IMR-90 (cell line): ENCODE data around the gene RGS9BP. TPM values are rescaled to one million over a fixed set of nuclear protein-coding genes. Genes with fewer than 3 reads are reported as not detected.

Source experiments
- ATAC-seq: fragments of 200-7000 bp; cut with Tn5 transposase; 2 replicates; pipeline ENCODE4 v1.9.1; 2020; ENCODE audit warnings: low read depth, mild to moderate bottlenecking, moderate library complexity
- BruUV-seq: library from RNA; stranded (reverse); fragments of 400-500 nt; replicated peaks from 2 replicates; lab custom pipeline; 2021; lab: Mats Ljungman, UMichigan
- CTCF ChIA-PET: fragments of 300-600 bp; formaldehyde crosslinking; extraction: SDS; loops from one replicate; lab custom pipeline; 2021; ENCODE audit warnings: antibody characterized with exemption; lab: Yijun Ruan, JAX
- POLR2A ChIA-PET: fragments of 300-600 bp; sonication (Branson Sonifier 250); formaldehyde crosslinking; loops from one replicate; lab custom pipeline; 2022; ENCODE audit warnings: antibody characterized with exemption; ENCODE audit not compliant: unreplicated experiment; lab: Charles Lee
- DNase-seq: peaks from one replicate; pipeline ENCODE4 v3.0.0; 2013
- H2AFZ ChIP-seq: replicated peaks from 2 replicates; pipeline ENCODE3; 2013; ENCODE audit warnings: low read length, mild to moderate bottlenecking; ENCODE audit not compliant: poor library complexity
- H2AK5ac ChIP-seq: 2 replicates; pipeline ENCODE4 v1.6.1; 2013; ENCODE audit warnings: low read depth, low read length, inconsistent platforms
- H2AK9ac ChIP-seq: replicated peaks from 2 replicates; pipeline ENCODE3; 2013; ENCODE audit warnings: mild to moderate bottlenecking, low read depth, low read length, moderate library complexity; ENCODE audit not compliant: poor library complexity
- H2BK120ac ChIP-seq: 2 replicates; pipeline ENCODE4 v1.6.1; 2013; ENCODE audit warnings: low read depth, low read length, inconsistent platforms
- H2BK15ac ChIP-seq: 3 replicates; pipeline ENCODE4 v1.6.1; 2013; ENCODE audit warnings: low read depth, low read length, inconsistent platforms
- H2BK20ac ChIP-seq: 2 replicates; pipeline ENCODE4 v1.6.1; 2013; ENCODE audit warnings: low read depth, mild to moderate bottlenecking, inconsistent platforms, low read length, moderate library complexity
- H2BK5ac ChIP-seq: 2 replicates; pipeline ENCODE4 v1.6.1; 2013; ENCODE audit warnings: mild to moderate bottlenecking, low read depth, low read length, inconsistent platforms; ENCODE audit not compliant: poor library complexity, severe bottlenecking
- H3K14ac ChIP-seq: replicated peaks from 2 replicates; pipeline ENCODE4 v1.6.1; 2013; ENCODE audit warnings: low read depth, low read length, inconsistent platforms
- H3K18ac ChIP-seq: 2 replicates; pipeline ENCODE4 v1.6.1; 2013; ENCODE audit warnings: low read depth, low read length, control low read depth
- H3K23ac ChIP-seq: 2 replicates; pipeline ENCODE4 v1.6.1; 2013; ENCODE audit warnings: low read depth, low read length, inconsistent platforms
- H3K27ac ChIP-seq: 2 replicates; pipeline ENCODE4 v1.5.1; 2013; ENCODE audit warnings: mild to moderate bottlenecking, control low read depth, low read length; ENCODE audit not compliant: insufficient read depth
- H3K27me3 ChIP-seq: 2 replicates; pipeline ENCODE4 v1.6.1; 2013; ENCODE audit warnings: low read length; ENCODE audit not compliant: control insufficient read depth, insufficient read depth
- H3K36me3 ChIP-seq: 2 replicates; pipeline ENCODE4 v1.6.1; 2013; ENCODE audit warnings: low read length, mixed read lengths; ENCODE audit not compliant: control insufficient read depth, insufficient read depth
- H3K4ac ChIP-seq: 2 replicates; pipeline ENCODE4 v1.6.1; 2013; ENCODE audit warnings: low read depth, low read length, inconsistent platforms
- H3K4me1 ChIP-seq: 2 replicates; pipeline ENCODE4 v1.6.1; 2013; ENCODE audit warnings: low read length, mixed read lengths; ENCODE audit not compliant: control insufficient read depth, insufficient read depth
- H3K4me2 ChIP-seq: 2 replicates; pipeline ENCODE4 v1.6.1; 2013; ENCODE audit warnings: low read depth, mild to moderate bottlenecking, control low read depth, low read length, moderate library complexity
- H3K4me3 ChIP-seq: 2 replicates; pipeline ENCODE4 v1.5.1; 2013; ENCODE audit warnings: low read depth, mild to moderate bottlenecking, control low read depth, low read length, moderate library complexity; ENCODE audit not compliant: insufficient read depth
- H3K56ac ChIP-seq: 2 replicates; pipeline ENCODE4 v1.6.1; 2013; ENCODE audit warnings: low read length, inconsistent platforms; ENCODE audit not compliant: insufficient read depth; ENCODE audit errors: extremely low read depth
- H3K79me1 ChIP-seq, 2 experiments: 2 replicates each; pipeline ENCODE4 v1.6.1; 2013; ENCODE audit warnings: low read length in 2 of 2, inconsistent platforms in 1 of 2, low read depth in 1 of 2
- H3K9ac ChIP-seq: 2 replicates; pipeline ENCODE4 v1.6.1; 2013; ENCODE audit warnings: low read depth, low read length, control low read depth
- H3K9me1 ChIP-seq: 2 replicates; pipeline ENCODE4 v1.6.1; 2013; ENCODE audit warnings: low read length, inconsistent platforms; ENCODE audit not compliant: insufficient read depth
- H3K9me3 ChIP-seq: 2 replicates; pipeline ENCODE4 v1.6.1; 2013; ENCODE audit warnings: low read length; ENCODE audit not compliant: control insufficient read depth, insufficient read depth
- H4K20me1 ChIP-seq: 2 replicates; pipeline ENCODE4 v1.6.1; 2013; ENCODE audit warnings: low read length, inconsistent platforms; ENCODE audit not compliant: insufficient read depth
- H4K5ac ChIP-seq: 2 replicates; pipeline ENCODE4 v1.6.1; 2013; ENCODE audit warnings: mild to moderate bottlenecking, low read depth, low read length, control low read depth
- H4K8ac ChIP-seq, 2 experiments: 2 replicates each; pipeline ENCODE4 v1.6.1; 2013; ENCODE audit warnings: low read depth in 2 of 2, low read length in 2 of 2, control low read depth in 1 of 2, inconsistent platforms in 1 of 2
- H4K91ac ChIP-seq: 2 replicates; pipeline ENCODE4 v1.6.1; 2013; ENCODE audit warnings: low read depth, low read length, inconsistent platforms; ENCODE audit not compliant: insufficient read depth
- BHLHE40 ChIP-seq: fragments of 150-350 bp; IDR thresholded peaks from 2 replicates; pipeline ENCODE4 v1.6.1; 2016; ENCODE audit warnings: mild to moderate bottlenecking, low read depth, low read length
- CEBPB ChIP-seq: IDR thresholded peaks from 2 replicates; pipeline ENCODE4 v1.6.1; 2012; ENCODE audit warnings: low read depth, low read length, improper control_type of control experiment
- FOS ChIP-seq: fragments of 150-350 bp; IDR thresholded peaks from 2 replicates; pipeline ENCODE4 v1.6.1; 2016; ENCODE audit warnings: low read depth, low read length
- MAFK ChIP-seq: IDR thresholded peaks from 2 replicates; pipeline ENCODE4 v1.6.1; 2012; ENCODE audit warnings: low read depth, low read length, improper control_type of control experiment
- MAZ ChIP-seq: IDR thresholded peaks from 2 replicates; pipeline ENCODE4 v1.6.1; 2012; ENCODE audit warnings: low read depth, mild to moderate bottlenecking, low read length, improper control_type of control experiment, moderate library complexity, borderline replicate concordance
- MXI1 ChIP-seq: IDR thresholded peaks from 2 replicates; pipeline ENCODE4 v1.6.1; 2012; ENCODE audit warnings: low read depth, mild to moderate bottlenecking, low read length, moderate library complexity, borderline replicate concordance
- NFE2L2 ChIP-seq: fragments of 150-350 bp; IDR thresholded peaks from 2 replicates; pipeline ENCODE4 v1.6.1; 2016; ENCODE audit warnings: low read depth, mild to moderate bottlenecking, low read length
- POLR2A ChIP-seq: IDR thresholded peaks from 2 replicates; pipeline ENCODE4 v1.6.1; 2012; ENCODE audit warnings: mild to moderate bottlenecking, low read depth, low read length
- RAD21 ChIP-seq: IDR thresholded peaks from 2 replicates; pipeline ENCODE4 v1.6.1; 2012; ENCODE audit warnings: low read length, improper control_type of control experiment
- RCOR1 ChIP-seq: IDR thresholded peaks from 2 replicates; pipeline ENCODE4 v1.6.1; 2012; ENCODE audit warnings: mild to moderate bottlenecking, low read length, improper control_type of control experiment; ENCODE audit not compliant: insufficient replicate concordance
- RFX5 ChIP-seq: IDR thresholded peaks from 2 replicates; pipeline ENCODE4 v1.8.0; 2012; ENCODE audit warnings: low read depth, mild to moderate bottlenecking, low read length, moderate library complexity
- SMC3 ChIP-seq: fragments of 150-350 bp; IDR thresholded peaks from 2 replicates; pipeline ENCODE4 v1.6.1; 2016; ENCODE audit warnings: low read depth, mild to moderate bottlenecking, antibody characterized with exemption, low read length, moderate library complexity
- WGBS, 2 experiments: methylation state at CpG; one replicate each; pipeline versions ENCODE4 v1.1.5 to v1.1.7; 2013; ENCODE audit warnings: missing lambda C conversion rate in 2 of 2; ENCODE audit not compliant: insufficient read length in 1 of 2; ENCODE audit errors: extremely low coverage in 2 of 2; 5-methylcytosine and 5-hydroxymethylcytosine counted together
- dilution Hi-C: fragments of 300-500 bp; cut with HindIII; formaldehyde crosslinking; loops from one replicate; pipeline ENCODE4 v1.14.3; 2018; ENCODE audit warnings: low sequenced_read_pairs; ENCODE audit not compliant: unreplicated experiment
- in situ Hi-C: fragments of 300-500 bp; cut with MboI; formaldehyde crosslinking; loops from 3 replicates; pipeline ENCODE4 v1.14.3; 2019; ENCODE audit warnings: low sequenced_read_pairs, inconsistent platforms, mixed read lengths
- intact Hi-C: fragments of 100-400 bp; cut with micrococcal nuclease; formaldehyde crosslinking; loops from 2 replicates; pipeline ENCODE4 v1.10.0; 2022
- polyA plus RNA-seq, 3 experiments: library from polyadenylated mRNA; depleted of rRNA; stranded (reverse); fragments of >200 nt; gene quantifications; 2 replicates each; pipeline ENCODE4 v1.2.3, GENCODE V29; 2012; ENCODE audit warnings: low replicate concordance in 1 of 3
- total RNA-seq: library from RNA; depleted of rRNA; stranded (reverse); fragments of >200 nt; gene quantifications from 2 replicates; pipeline ENCODE4 v1.2.3, GENCODE V29; 2012
- TF ChIP-seq, protein P1 (sequence below): conservative IDR thresholded peaks from 2 replicates; pipeline ENCODE4 v1.5.1; 2012; ENCODE audit warnings: mild to moderate bottlenecking, low read depth, low read length, improper control_type of control experiment
- TF ChIP-seq, protein P2 (sequence below): fragments of 150-350 bp; IDR thresholded peaks from 2 replicates; pipeline ENCODE4 v1.6.1; 2017; ENCODE audit warnings: mild to moderate bottlenecking, antibody characterized with exemption, low read length, low read depth

The RGS9BP gene
- total and polyA plus RNA-seq, 2 of the 4 experiments (the other 2 are of a cell fraction) = 0.03 to 0.18 TPM

DNA sequence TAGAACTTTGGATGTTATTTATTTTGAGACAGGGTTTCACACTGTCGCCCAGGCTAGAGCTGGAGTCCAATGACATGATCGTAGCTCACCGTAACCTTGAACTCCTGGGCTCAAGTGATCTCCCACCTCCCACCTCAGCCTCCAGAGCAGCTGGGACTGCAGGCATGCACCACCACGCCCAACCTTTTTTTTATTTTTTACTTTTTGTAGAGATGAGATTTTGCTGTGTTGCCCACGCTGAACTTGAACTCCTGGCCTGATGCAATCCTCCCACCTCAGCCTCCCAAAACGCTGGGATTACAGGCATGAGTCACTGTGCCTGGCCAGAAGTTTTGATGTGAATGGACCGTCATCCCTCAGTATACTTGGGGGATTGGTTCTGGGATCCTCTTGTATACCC is 14.3 kb upstream of the RGS9BP start:
- H3K36me3 ChIP-seq = peaks cover 11% of the 10 kb centered on the region
- H2BK20ac ChIP-seq = no peak overlapping the region
- no peak overlapping the region for H2BK5ac ChIP-seq
- H3K9ac ChIP-seq = no peak overlapping the region
- H3K14ac ChIP-seq = no peak overlapping the region
- DNase-seq = no peak
- no peak overlapping the region for H4K8ac ChIP-seq
- no CpG with 5 or more reads among the region's 7 CpGs for WGBS, 2 experiments
- H3K4me3 ChIP-seq = no peak overlapping the region
- intact Hi-C loops (no loop called here), dilution Hi-C loops (no loop called here), in situ Hi-C loops (no loop called here)
- no peak overlapping the region for H2BK15ac ChIP-seq
- no peak overlapping the region for H3K18ac ChIP-seq
- no peak overlapping the region for H3K23ac ChIP-seq
- no TSS peak for BruUV-seq
- H3K27ac ChIP-seq = no peak overlapping the region
- CTCF ChIA-PET = no interaction called here
- peaks cover 14 to 48% of the 10 kb centered on the region in 2 experiments for H3K79me1 ChIP-seq
- POLR2A ChIA-PET = no interaction called here
- no peaks in the 10 kb centered on the region for H3K27me3 ChIP-seq
- no peak overlapping the region for H4K5ac ChIP-seq
- no peak for ATAC-seq
- no peak overlapping the region for H3K56ac ChIP-seq
- no peak overlapping the region for H3K4ac ChIP-seq
- no peak overlapping the region for H2BK120ac ChIP-seq
- no peak overlapping the region for H3K4me2 ChIP-seq
- no peaks in the 10 kb centered on the region for H3K9me1 ChIP-seq
- no peak overlapping the region for H2AFZ ChIP-seq
- no peak overlapping the region for H2AK5ac ChIP-seq
- H4K20me1 ChIP-seq = peaks cover 11% of the 10 kb centered on the region
- no peak overlapping the region for H4K91ac ChIP-seq
- TF ChIP-seq RAD21 (no peak), FOS (no peak), NFE2L2 (no peak), CEBPB (no peak), MAFK (no peak), RCOR1 (no peak), RFX5 (no peak), SMC3 (no peak), MXI1 (no peak), MAZ (no peak), POLR2A (no peak), BHLHE40 (no peak)
- TF ChIP-seq, protein P1, sequence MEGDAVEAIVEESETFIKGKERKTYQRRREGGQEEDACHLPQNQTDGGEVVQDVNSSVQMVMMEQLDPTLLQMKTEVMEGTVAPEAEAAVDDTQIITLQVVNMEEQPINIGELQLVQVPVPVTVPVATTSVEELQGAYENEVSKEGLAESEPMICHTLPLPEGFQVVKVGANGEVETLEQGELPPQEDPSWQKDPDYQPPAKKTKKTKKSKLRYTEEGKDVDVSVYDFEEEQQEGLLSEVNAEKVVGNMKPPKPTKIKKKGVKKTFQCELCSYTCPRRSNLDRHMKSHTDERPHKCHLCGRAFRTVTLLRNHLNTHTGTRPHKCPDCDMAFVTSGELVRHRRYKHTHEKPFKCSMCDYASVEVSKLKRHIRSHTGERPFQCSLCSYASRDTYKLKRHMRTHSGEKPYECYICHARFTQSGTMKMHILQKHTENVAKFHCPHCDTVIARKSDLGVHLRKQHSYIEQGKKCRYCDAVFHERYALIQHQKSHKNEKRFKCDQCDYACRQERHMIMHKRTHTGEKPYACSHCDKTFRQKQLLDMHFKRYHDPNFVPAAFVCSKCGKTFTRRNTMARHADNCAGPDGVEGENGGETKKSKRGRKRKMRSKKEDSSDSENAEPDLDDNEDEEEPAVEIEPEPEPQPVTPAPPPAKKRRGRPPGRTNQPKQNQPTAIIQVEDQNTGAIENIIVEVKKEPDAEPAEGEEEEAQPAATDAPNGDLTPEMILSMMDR = no peak
- TF ChIP-seq, protein P2, sequence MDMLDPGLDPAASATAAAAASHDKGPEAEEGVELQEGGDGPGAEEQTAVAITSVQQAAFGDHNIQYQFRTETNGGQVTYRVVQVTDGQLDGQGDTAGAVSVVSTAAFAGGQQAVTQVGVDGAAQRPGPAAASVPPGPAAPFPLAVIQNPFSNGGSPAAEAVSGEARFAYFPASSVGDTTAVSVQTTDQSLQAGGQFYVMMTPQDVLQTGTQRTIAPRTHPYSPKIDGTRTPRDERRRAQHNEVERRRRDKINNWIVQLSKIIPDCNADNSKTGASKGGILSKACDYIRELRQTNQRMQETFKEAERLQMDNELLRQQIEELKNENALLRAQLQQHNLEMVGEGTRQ = no peak
- no peaks in the 10 kb centered on the region for H3K9me3 ChIP-seq
- H2AK9ac ChIP-seq = no peak overlapping the region
- peaks cover under 1% of the 10 kb centered on the region; the same call in 1 of the 2 replicates for H3K4me1 ChIP-seq
